GM18870 (cell line): ENCODE results near the gene SLC4A11.

Experiments
- ATAC-seq: cut with Tn5 transposase; IDR thresholded peaks from one replicate; pipeline ENCODE4 v1.9.1; 2021; ENCODE audit warnings: moderate library complexity; ENCODE audit not compliant: unreplicated experiment

Gene SLC4A11

GRCh38 chr20:3246682-3247081 is 7.7 kb upstream of the SLC4A11 start:
- ATAC-seq: no peak

GRCh38 chr20:3245711-3246110 is 6.7 kb upstream of the SLC4A11 start:
- ATAC-seq: no peak

GRCh38 chr20:3245156-3245555 is 6.2 kb upstream of the SLC4A11 start:
- ATAC-seq: no peak

- no peak for ATAC-seq
Observed at GRCh38 chr20:3244613-3245012, 5.6 kb upstream of the SLC4A11 start.

GRCh38 chr20:3243718-3244358 is 4.8 kb upstream of the SLC4A11 start:
- ATAC-seq: no peak

GRCh38 chr20:3242172-3242692 is 3.2 kb upstream of the SLC4A11 start:
- no peak for ATAC-seq

- no peak for ATAC-seq
Observed at GRCh38 chr20:3240776-3241363, 1.9 kb upstream of the SLC4A11 start.

GRCh38 chr20:3239867-3240775 is 1.1 kb upstream of the SLC4A11 start:
- no peak for ATAC-seq

- ATAC-seq: no peak
Observed at GRCh38 chr20:3238616-3239025, 369 bp downstream of the SLC4A11 start.

- no peak for ATAC-seq
Observed at GRCh38 chr20:3237958-3238615, 903 bp downstream of the SLC4A11 start.

GRCh38 chr20:3237011-3237957 is 1.7 kb downstream of the SLC4A11 start:
- ATAC-seq: no peak

GRCh38 chr20:3235666-3236324 is 3.2 kb downstream of the SLC4A11 start:
- no peak for ATAC-seq

- no peak for ATAC-seq
Observed at GRCh38 chr20:3233991-3234498, 4.9 kb downstream of the SLC4A11 start.

- ATAC-seq: no peak
Observed at GRCh38 chr20:3233131-3233990, 5.6 kb downstream of the SLC4A11 start.

GRCh38 chr20:3231889-3232588 is 7.0 kb downstream of the SLC4A11 start:
- ATAC-seq: no peak

- ATAC-seq: no peak
Observed at GRCh38 chr20:3231116-3231515, 7.9 kb downstream of the SLC4A11 start.

GRCh38 chr20:3229798-3230197 is 9.2 kb downstream of the SLC4A11 start:
- no peak for ATAC-seq

GRCh38 chr20:3229158-3229557 is 9.8 kb downstream of the SLC4A11 start:
- ATAC-seq: no peak
